ENCODE results near the gene ISL2. TPM values are rescaled to one million over a fixed set of nuclear protein-coding genes. Genes with fewer than 3 reads are reported as not detected.

The ISL2 gene
- total RNA-seq, 2 experiments from 2014 or later = 3.7 TPM

DNA sequence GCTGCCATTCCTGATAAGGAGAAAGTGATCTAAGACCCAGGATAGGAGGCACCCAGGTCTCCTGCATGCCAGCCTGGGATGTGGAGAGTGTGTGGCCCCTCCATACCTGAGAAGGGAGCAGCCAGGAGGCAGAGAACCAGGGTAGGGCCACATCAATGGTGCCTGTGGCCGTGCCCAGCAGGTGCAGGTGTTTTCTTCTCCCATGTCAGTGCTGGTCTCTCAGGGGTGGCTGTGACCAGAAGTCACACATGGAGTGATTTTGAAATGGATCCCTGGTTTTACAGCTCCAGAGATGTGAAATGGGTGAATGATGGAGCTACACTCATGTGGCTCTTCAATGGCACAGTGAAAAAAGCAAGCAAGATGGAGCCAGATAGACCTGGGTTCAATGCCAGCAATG is 3.3 kb upstream of the ISL2 start:
- Mint-ChIP-seq H3K9me3 (no peaks in the 10 kb centered on the region), H3K4me3 (no peak overlapping the region), H3K36me3 (ENCODE audit: low read depth) (peaks cover 4% of the 10 kb centered on the region), H3K27ac (no peak overlapping the region), H3K27me3 (peaks cover 44% of the 10 kb centered on the region), H3K4me1 (peaks cover 30% of the 10 kb centered on the region)
- DNase-seq = no peak
- ChIA-PET CTCF (interaction anchor here (0.9 to 1.7 kb wide), 2 partner anchors 22 to 148 kb away, joined by 3 to 5 read pairs; partner anchors contain the start of gene ETFA), POLR2A (no interaction called here)

DNA sequence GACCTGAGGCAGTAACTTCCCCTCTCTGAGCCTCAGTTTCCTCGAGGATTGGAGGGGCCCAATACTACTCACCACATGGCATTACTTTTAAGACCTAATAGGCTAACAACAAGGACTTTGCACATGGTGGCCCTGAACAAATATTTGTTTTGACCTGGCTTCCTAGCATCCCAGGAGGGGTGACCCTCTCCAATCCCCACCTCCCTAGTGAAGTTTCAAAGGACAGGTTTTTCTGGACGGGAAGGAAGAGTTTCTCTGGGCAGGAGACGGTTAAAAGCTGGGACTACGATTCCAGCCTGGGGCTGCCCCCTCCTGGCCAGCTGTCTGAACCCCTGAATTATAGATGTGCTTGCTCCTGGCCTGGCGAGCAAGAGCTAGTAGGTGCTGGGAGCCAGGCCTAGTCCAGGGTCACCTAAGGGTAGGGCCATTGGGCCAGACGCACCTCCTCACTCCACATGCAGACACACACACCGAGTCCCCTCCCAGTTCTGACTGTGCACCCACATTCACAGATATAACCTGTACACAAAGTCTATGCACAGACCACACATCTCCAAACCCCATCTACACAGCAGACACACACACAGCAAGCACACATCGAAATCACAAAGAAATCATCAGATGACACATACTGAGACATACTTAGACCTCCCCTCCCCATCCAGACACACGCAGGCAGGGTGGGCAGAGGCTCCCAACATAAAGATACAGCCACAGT is 2.7 kb upstream of the ISL2 start:
- Mint-ChIP-seq H3K9me3 (no peaks in the 10 kb centered on the region), H3K4me3 (no peak overlapping the region), H3K27me3 (peaks cover 44% of the 10 kb centered on the region), H3K27ac (no peak overlapping the region), H3K36me3 (ENCODE audit: low read depth) (peaks cover 9% of the 10 kb centered on the region), H3K4me1 (peaks cover 35% of the 10 kb centered on the region)
- ChIA-PET POLR2A (no interaction called here), CTCF (interaction anchor here (0.9 to 1.7 kb wide), 3 partner anchors 11 to 149 kb away, joined by 3 to 5 read pairs (median 4); partner anchors contain the start of gene ETFA)
- no peak for DNase-seq

DNA sequence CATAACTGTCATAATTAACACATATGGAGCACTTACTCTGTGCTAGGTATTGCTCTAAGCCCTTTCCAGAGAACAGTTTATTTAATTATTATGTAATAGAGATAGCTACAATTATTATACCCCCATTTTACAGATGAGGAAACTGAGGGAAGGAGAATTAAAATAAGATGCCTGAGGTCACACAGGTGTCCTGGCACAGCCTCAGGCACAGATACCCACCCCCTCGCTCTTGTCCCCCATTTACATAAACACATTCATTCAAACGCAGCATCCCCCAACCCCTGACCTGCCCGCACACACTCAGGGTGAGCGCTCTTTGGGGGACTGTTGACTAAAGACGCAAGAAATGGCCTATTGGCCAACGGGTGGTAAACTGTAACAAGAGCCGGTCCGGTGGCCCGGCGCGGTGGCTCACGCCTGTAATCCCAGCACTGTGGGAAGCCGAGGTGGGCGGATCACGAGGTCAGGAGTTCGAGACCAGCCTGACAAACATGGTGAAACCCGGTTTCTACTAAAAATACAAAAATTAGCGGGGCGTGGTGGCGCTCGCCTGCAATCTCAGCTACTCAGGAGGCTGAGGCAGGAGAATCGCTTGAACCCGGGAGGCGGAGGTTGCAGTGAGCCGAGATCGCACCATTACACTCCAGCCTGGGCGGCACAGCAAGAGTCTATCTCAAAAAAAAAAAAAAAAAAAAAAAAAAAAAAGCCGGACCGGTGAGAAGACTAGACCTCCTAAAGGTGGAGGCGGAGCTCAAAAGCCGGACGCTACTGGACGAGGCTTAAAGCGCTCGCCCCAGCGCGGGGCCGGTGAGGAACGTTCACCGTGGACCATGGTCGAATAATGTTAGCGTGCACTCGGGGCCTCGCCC is 1.9 kb upstream of the ISL2 start:
- ChIA-PET POLR2A (interaction anchor here (0.6 to 3.1 kb wide), 3 partner anchors 24 to 81 kb away, joined by 3 to 13 read pairs (median 3); partner anchors contain the start of gene ETFA), CTCF (interaction anchor here (0.9 to 2.1 kb wide), 5 partner anchors 10 to 149 kb away, joined by 3 to 10 read pairs (median 5); partner anchors contain the start of gene ETFA)
- peak overlapping the region; percentile 83 for H3K4me3 Mint-ChIP-seq

GRCh38 chr15:76335307-76336253 is 993 bp upstream of the ISL2 start:
- peaks cover 52% of the 10 kb centered on the region for H3K4me1 Mint-ChIP-seq
- CTCF ChIA-PET = interaction anchor here (0.5 to 2.1 kb wide), 5 partner anchors 10 to 608 kb away, joined by 4 to 10 read pairs (median 7); partner anchors contain the start of gene ETFA
- no peaks in the 10 kb centered on the region for H3K9me3 Mint-ChIP-seq
- H3K36me3 Mint-ChIP-seq (ENCODE audit: low read depth) = peaks cover 16% of the 10 kb centered on the region
- POLR2A ChIA-PET = interaction anchor here (0.6 to 3.1 kb wide), 7 partner anchors 10 to 142 kb away, joined by 3 to 15 read pairs (median 3); partner anchors contain the start of gene ETFA
- DNase-seq = peak; percentile 53
- H3K27me3 Mint-ChIP-seq = peaks cover 45% of the 10 kb centered on the region
- peak overlapping the region; percentile 83 for H3K4me3 Mint-ChIP-seq
- peak overlapping the region; percentile 83 for H3K27ac Mint-ChIP-seq

More for the DNA sequence above, 1.9 kb upstream of the ISL2 start:
- no peaks in the 10 kb centered on the region for H3K9me3 Mint-ChIP-seq
- peaks cover 43% of the 10 kb centered on the region for H3K27me3 Mint-ChIP-seq
- peaks cover 43% of the 10 kb centered on the region for H3K4me1 Mint-ChIP-seq
- peaks cover 9% of the 10 kb centered on the region for H3K36me3 Mint-ChIP-seq (ENCODE audit: low read depth)
- DNase-seq = no peak
- peak overlapping the region; percentile 83 for H3K27ac Mint-ChIP-seq

- Mint-ChIP-seq H3K36me3 (ENCODE audit: low read depth) (peaks cover 28% of the 10 kb centered on the region), H3K27ac (peak overlapping the region; percentile 62), H3K4me1 (peaks cover 66% of the 10 kb centered on the region), H3K9me3 (no peaks in the 10 kb centered on the region), H3K4me3 (peak overlapping the region; percentile 83), H3K27me3 (peaks cover 58% of the 10 kb centered on the region)
- POLR2A ChIA-PET = interaction anchor here (1.4 to 3.1 kb wide), 3 partner anchors 9 to 26 kb away, joined by 3 to 15 read pairs (median 13); partner anchors contain the start of gene ETFA
- CTCF ChIA-PET = interaction anchor here (2.0 to 2.1 kb wide), 2 partner anchors 26 to 101 kb away, joined by 7 to 10 read pairs; partner anchors contain the start of gene ETFA
- DNase-seq = no peak
These were observed 604 bp downstream of the ISL2 start for GRCh38 chr15:76337059-76337695.

DNA sequence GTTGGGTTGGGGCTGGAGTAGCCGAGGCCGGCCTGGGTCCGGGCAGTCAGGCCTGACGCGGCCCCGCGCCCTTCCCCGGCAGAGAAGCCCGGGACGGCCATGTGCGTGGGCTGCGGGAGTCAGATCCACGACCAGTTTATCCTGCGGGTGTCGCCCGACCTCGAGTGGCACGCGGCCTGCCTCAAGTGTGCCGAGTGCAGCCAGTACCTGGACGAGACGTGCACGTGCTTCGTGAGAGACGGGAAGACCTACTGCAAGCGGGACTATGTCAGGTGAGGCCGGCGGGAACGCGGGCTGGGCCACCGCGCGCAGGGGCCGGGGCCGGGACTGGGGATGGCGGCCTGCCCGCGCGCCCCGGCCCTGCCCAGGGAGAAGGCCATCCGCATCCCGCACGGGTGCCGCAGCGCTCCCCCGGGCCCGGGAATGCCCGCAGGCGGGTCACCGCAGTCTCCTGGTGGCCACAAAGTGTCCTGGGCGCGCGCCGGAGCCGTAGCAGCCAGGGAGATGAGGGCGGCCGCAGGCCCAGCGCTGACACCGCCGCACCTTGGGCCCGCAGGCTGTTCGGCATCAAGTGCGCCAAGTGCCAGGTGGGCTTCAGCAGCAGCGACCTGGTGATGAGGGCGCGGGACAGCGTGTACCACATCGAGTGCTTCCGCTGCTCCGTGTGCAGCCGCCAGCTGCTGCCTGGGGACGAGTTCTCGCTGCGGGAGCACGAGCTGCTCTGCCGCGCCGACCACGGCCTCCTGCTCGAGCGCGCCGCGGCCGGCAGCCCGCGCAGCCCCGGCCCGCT is 1.3 kb downstream of the ISL2 start:
- peaks cover 29% of the 10 kb centered on the region for H3K36me3 Mint-ChIP-seq (ENCODE audit: low read depth)
- peak overlapping the region; percentile 83 for H3K4me3 Mint-ChIP-seq
- peaks cover 60% of the 10 kb centered on the region for H3K27me3 Mint-ChIP-seq
- peaks cover 67% of the 10 kb centered on the region for H3K4me1 Mint-ChIP-seq
- H3K9me3 Mint-ChIP-seq = no peaks in the 10 kb centered on the region
- DNase-seq = no peak
- CTCF ChIA-PET = interaction anchor here (2.0 kb wide), 1 partner anchor 102 kb away, joined by 7 read pairs; no protein-coding TSS in a partner anchor
- POLR2A ChIA-PET = interaction anchor here (1.1 to 3.1 kb wide), 3 partner anchors 8 to 27 kb away, joined by 3 to 15 read pairs (median 13); partner anchors contain the start of gene ETFA
- H3K27ac Mint-ChIP-seq = no peak overlapping the region

DNA sequence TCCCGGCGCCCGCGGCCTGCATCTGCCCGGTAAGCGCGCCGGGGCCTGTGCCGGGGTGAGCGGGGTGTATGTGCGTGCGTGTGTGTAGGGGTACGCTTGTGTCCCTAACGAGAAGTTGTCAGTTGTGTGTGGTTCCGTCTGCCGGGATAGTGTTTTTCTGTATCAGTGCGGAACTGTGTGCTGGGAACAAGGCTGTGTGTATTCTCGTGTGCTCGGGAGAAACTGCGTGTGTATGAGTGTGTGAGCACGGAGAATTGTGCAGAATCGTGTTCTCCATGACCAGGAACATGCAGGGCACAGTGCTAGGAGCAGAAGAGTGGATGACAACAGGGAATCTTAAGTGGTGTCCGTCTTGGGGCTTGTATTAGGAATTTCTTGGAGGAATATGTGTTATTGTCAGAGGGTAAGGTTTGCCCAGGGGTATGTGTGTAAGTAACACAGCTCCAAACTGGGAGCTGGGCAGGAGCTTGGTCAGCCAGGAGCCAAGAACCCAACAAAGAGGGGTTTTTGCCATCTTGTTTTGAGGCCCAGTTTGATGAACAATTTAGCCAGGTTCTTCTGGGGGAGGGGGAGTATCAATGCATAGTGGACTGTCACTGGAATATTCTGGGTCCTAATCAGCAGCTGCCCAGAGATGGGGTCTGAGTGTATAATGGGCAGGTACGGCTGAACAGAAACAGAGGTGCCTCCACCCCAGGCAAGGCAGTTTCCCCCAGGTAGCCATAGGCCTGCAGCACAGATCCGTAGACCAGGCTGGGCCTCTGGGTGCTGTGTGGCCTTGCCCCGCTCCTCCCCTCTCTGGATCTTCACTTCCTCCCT is 2.1 kb downstream of the ISL2 start:
- H3K27me3 Mint-ChIP-seq = peaks cover 65% of the 10 kb centered on the region
- no peak overlapping the region for H3K27ac Mint-ChIP-seq
- peaks cover 69% of the 10 kb centered on the region for H3K4me1 Mint-ChIP-seq
- peaks cover 29% of the 10 kb centered on the region for H3K36me3 Mint-ChIP-seq (ENCODE audit: low read depth)
- ChIA-PET POLR2A (interaction anchor here (1.1 kb wide), 1 partner anchor 11 kb away, joined by 3 read pairs; no protein-coding TSS in a partner anchor), CTCF (no interaction called here)
- no peak for DNase-seq
- H3K9me3 Mint-ChIP-seq = no peaks in the 10 kb centered on the region
- H3K4me3 Mint-ChIP-seq = peak overlapping the region; percentile 70

GRCh38 chr15:76339305-76340197 is 3.0 kb downstream of the ISL2 start:
- peak overlapping the region; percentile 73 for H3K4me3 Mint-ChIP-seq
- no peak for DNase-seq
- H3K36me3 Mint-ChIP-seq (ENCODE audit: low read depth) = peaks cover 29% of the 10 kb centered on the region
- H3K4me1 Mint-ChIP-seq = peaks cover 64% of the 10 kb centered on the region
- ChIA-PET CTCF (interaction anchor here (1.2 kb wide), 1 partner anchor 28 kb away, joined by 3 read pairs; the partner anchor contains the start of gene ETFA), POLR2A (interaction anchor here (1.1 kb wide), 1 partner anchor 10 kb away, joined by 3 read pairs; no protein-coding TSS in a partner anchor)
- H3K27me3 Mint-ChIP-seq = peaks cover 70% of the 10 kb centered on the region
- peak overlapping the region; percentile 22 for H3K27ac Mint-ChIP-seq
- H3K9me3 Mint-ChIP-seq = no peaks in the 10 kb centered on the region

- POLR2A ChIA-PET = no interaction called here
- Mint-ChIP-seq H3K27me3 (peaks cover 76% of the 10 kb centered on the region), H3K4me3 (peak overlapping the region; percentile 73), H3K36me3 (ENCODE audit: low read depth) (peaks cover 31% of the 10 kb centered on the region), H3K4me1 (peaks cover 60% of the 10 kb centered on the region), H3K9me3 (no peaks in the 10 kb centered on the region), H3K27ac (peak overlapping the region; percentile 22)
- CTCF ChIA-PET = interaction anchor here (1.2 kb wide), 1 partner anchor 29 kb away, joined by 3 read pairs; the partner anchor contains the start of gene ETFA
- no peak for DNase-seq
These were observed 3.7 kb downstream of the ISL2 start for GRCh38 chr15:76340198-76340802.
